Stimulated activated CD8-positive, alpha-beta memory T cell treated with anti-CD3 and anti-CD28 coated beads, Interleukin-4, amount 100 ng/mL, for 1 hour (primary cell): ENCODE results near the gene GPR155.
"Not testable (repeated sequence)": the region's sequence is repeated elsewhere in the genome, so short reads cannot be mapped to it uniquely, and the experiment has no call there.

ENCODE experiments used
- DNase-seq, 2 donors: peaks; one replicate each; pipeline ENCODE4 v3.0.0-alpha.2; 2020; ENCODE audit warnings: low read depth in 2 of 2, low spot score in 1 of 2

The GPR155 gene

GRCh38 chr2:174439323-174439722, 47.5 kb downstream of the GPR155 start:
- no peak for DNase-seq

DNA sequence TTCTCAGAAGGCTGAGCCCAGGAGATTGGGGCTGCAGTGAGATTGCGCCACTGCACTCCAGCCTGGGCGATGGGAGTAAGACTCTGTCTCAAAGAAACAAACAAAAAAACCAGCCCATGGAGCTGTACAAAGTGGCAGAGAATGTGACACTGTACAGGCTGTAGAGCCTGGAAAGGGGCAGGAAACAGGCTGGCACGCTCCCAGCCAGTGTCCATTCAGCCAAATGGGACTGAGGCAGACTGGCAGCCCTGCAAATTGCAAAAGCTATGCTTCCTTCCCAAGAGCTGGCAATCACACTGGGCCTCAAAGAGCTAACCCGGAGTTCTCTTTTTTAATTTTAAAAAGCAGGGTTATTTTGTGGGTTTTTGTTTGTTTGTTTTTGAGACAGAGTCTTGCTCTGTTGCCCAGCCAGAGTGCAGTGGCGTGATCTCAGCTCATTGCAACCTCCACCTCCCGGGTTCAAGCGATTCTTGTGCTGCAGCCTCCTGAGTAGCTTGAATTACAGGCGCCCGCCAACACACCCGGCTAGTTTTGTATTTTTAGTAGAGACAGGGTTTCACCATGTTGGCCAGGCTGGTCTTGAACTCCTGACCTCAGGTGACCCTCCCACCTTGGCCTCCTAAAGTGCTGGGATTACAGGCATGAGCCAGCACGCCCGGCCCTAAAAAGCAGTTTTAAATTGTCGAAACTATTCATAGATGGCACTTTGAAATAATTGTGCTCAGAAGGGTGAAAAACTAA, 48.5 kb downstream of the GPR155 start:
- DNase-seq, result no peak

GRCh38 chr2:174436351-174436750, 50.5 kb downstream of the GPR155 start:
- no peak for DNase-seq

DNA sequence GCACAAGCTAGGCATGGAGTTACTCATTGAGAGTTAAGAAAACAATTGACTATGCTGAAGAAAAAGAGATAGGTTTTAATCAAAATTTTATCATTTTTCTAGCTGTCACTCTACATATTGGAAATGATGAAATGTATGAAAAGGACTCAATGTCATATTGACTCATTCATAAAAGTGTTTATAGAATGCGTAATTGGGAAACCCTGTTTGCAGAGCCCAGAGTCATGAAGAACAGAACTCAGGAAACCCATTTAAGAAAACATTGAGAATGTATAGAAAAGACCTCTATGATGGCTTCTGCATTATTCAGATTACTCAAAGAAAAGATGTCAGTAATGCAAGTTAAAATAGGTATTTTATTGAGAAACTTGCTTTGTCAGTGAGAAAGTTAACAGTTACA, 54.9 kb downstream of the GPR155 start:
- no peak for DNase-seq

GRCh38 chr2:174430066-174430465, 56.8 kb downstream of the GPR155 start:
- no peak for DNase-seq

DNA sequence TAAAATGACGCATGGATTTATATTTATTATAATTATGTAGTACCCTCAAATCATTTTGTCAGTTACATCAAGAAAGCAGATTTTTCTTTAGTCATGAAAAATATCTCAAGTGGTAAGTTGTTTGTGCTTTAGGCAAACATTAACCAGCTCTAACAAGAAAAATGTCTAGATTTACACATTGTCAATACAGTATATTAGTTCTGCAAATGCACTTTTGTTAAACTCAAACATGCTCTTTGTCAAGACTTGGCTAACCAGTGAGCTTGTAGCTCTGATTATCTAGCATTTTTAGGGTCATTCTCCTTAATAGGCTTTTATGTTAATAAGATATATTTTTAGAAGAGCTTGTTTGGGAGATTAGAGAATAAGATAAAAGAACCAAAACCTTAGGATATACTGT, 58.6 kb downstream of the GPR155 start:
- DNase-seq, result no peak

DNA sequence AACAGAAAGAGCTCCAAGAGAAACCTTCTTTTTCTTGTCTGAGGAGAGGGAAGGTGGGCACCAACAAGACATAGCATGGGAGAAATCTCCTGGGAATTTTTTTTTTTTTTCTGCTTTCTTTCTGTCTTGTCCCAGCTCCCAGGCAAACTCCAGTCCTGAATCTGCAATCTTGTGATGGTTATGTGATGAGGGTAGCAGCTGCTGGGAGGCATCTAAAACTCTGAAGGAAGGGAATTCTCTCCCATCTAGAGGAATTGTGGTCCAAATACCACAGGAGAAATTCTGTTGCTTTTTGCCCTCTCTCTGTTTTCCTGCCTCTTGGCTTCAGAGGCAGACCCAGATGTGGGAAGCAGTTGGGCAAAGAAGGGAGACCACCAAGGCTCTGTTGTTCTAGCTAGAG, 74.6 kb downstream of the GPR155 start:
- no peak for DNase-seq

GRCh38 chr2:174410039-174410438, 76.8 kb downstream of the GPR155 start:
- not testable (repeated sequence) for DNase-seq

DNA sequence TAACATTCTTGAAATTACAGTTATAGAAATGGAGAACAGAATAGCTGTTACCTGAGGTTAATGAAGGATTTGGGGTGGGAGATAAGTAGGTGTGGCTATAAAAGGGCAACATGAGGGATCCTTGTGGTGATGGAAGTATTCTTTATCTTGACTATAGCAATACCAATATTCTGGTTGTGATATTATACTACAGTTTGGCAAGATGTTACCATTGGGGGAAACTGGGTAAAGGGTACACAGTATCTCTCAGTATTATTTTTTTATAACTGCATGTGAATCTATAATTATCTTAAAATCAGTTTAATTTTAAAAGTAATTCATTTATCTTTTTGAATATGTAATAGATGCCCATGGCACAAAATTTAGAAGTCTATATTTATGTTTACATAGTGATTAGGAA, 83.2 kb downstream of the GPR155 start:
- DNase-seq, result no peak

GRCh38 chr2:174400853-174401252, 86.0 kb downstream of the GPR155 start:
- DNase-seq, result no peak

- DNase-seq, result no peak
Observed at GRCh38 chr2:174399171-174399570, 87.7 kb downstream of the GPR155 start.

GRCh38 chr2:174397773-174398172, 89.1 kb downstream of the GPR155 start:
- DNase-seq, result no peak

DNA sequence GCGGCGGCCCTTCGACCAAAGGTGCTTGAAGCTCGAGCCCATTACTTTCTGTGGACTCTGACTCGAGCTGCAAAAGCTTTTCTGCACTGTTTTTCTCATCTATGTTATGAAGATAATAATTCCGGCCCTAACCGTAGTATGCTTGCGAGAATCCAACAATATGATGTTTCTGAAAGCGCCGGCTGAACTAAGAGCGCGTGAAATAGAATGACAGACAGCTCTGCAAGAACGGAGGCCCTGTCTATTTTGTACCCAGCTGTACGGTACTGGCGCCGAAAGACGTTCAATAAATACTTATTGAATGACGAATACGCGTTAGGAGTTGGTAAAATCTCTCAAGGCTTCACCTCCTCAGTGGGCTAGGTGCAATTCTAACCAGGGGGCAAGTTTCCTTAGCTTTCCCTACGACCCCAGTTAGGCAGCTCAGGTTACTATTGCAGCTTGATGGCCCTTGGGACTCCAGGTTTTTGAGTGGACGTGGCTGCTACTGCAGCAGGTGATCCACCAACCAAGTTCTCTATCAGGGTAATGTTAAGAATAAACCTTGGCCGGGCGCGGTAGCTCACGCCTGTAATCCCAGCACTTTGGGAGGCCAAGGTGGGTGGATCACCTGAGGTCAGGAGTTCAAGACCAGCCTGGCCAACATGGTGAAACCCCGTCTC, 90.7 kb downstream of the GPR155 start:
- DNase-seq, result no peak

GRCh38 chr2:174395284-174395968, 91.4 kb downstream of the GPR155 start, which contains the start of gene SCRN3:
Gene SCRN3, plus strand, starts transcription at chr2:174395730. Its CDS starts 2,554 bp downstream, at chr2:174398284.
- peak; percentile 28 to 46 for DNase-seq

DNA sequence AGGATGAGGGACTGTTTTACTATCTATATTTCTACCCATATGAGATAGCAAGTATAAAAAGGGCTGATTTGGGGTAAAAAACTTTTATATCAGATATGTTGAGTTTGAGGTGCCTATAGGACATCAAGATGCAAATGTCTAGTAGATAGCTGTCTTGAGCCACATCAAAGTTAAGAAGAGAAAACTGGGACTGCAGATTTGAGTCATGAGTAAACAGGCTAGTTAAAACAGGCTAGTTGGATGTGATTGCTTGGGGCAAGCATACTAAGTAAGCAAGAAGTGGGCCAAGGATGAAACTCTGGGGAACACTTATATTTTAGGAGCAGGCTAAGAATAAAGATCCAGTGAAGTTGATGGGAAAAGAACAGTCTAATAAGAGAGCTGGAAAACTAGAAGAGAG, 94.1 kb downstream of the GPR155 start:
- DNase-seq, result no peak

DNA sequence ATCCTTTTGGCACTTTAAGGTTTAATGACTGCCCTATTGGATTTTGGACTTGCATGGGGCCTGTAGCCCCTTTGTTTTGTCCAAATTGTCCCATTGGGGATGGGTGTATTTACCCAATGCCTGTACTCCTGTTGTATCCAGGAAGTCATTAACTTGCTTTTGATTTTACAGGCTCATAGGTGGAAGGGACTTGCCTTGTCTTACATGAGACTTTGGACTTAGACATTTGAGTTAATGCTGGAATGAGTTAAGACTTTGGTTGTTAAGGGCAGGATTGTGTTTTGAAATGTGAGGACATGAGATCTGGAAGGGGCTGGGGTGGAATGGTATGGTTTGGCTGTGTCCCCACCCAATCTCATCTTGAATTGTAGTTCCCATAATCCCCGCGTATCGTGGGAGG, 96.5 kb downstream of the GPR155 start:
- DNase-seq, result not testable (repeated sequence)

- DNase-seq, result no peak
Observed at GRCh38 chr2:174389542-174389941, 97.3 kb downstream of the GPR155 start.

DNA sequence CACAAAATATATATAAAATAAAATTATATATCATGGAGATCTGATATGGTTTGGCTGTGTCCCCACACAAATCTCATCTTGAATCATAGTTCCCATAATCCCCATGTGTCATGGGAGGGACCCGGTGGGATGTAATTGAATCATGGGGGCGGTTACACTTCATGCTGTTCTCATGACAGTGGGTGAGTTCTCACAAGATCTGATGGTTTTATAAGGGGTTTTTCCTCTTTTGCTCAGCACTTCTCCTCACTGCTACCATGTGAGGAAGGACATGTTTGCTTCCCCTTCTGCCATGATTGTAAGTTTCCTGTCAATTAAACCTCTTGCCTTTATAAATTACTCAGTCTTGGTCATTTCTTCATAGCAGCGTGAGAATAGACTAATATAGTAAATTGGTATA, 98.1 kb downstream of the GPR155 start:
- DNase-seq, result not testable (repeated sequence)

- no peak for DNase-seq
Observed at GRCh38 chr2:174385201-174385600, 101.6 kb downstream of the GPR155 start.

- no peak for DNase-seq
Observed at GRCh38 chr2:174383796-174384195, 103.0 kb downstream of the GPR155 start.
